ENCODE data around the gene CHD9NB.

The CHD9NB gene

DNA sequence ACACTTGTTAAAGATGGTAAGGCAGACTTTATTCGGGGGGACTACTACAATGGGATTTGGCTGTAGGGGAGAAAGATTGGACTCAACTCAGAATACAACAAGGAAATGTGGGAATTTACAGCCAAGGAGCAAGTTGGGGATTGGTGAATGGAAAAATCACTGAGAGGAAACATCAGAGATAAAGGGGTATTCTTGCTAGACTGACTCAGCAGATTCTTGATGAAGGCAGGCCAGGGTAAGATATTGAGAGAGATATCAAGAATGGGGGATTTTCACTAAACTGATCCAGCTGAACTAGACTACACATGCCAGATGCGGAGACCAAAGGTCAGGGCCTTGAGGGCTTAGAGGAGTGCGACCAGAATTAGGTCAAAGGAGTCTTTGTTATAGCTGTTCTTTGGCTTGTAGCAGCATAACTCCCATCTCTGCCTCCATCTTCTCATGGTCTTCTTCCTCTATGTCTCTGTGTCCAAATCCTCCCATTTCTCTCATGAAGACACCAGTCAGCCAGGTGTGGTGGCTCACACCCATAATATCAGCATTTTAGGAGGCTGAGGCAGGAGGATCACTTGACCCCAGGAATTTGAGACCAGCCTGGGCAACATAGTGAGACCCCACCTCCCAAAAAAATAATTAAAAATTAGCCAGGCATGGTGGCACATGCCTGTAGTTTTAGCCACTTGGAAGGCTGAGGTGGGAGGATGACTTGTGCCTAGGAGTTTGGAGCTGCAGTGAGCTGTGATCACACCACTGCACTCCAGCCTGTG is 17.3 kb downstream of the CHD9NB start:
- no peak for DNase-seq

DNA sequence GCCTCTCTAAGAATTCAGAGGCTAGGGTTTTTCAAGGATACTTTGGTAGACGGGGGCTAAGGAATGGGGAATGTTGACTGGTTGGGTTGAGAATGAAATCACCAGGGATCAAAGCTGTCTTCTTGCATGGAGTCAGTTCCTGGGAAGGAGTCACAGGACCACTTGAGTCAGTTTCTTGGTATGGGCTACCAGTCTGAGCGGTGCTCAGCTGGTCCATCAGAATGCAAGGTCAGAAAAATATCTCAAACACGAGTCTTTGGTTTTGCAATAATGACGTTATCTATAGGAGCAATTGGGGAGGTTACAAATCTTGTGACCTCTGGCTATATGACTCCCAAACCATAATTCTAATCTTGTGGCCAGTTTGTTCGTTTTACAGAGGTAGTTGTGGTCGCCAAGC is 18.4 kb downstream of the CHD9NB start:
- no peak for DNase-seq

DNA sequence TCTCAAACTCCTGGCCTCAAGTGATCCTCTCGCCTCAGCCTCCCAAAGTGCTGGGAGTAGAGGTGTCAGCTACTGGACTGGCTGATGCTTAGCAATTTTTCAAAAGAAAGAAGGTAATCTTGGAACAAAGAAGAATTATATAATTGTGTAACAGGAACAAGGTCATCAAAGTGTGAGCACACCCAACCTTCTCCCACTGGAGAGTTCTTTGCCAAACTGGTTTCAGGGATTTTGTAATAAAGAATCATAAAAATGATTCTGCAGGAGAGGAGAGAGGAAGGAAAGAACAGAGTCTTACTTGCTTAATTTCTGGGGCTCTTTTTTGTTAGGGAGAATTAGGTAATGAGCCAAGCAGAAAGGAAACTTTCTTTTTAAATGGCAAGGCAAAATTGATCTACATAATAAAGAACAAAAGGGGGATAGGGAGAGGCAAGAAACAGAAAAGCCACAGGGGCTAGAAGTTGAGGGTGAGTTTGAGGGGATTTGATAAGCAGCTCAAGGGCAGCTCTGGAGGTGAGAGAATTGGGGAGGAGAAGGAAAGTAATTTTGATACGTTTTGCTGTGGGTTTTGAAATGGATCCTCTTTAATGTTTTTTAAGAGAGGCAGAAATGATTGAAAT is 21.3 kb downstream of the CHD9NB start:
- DNase-seq, result no peak

DNA sequence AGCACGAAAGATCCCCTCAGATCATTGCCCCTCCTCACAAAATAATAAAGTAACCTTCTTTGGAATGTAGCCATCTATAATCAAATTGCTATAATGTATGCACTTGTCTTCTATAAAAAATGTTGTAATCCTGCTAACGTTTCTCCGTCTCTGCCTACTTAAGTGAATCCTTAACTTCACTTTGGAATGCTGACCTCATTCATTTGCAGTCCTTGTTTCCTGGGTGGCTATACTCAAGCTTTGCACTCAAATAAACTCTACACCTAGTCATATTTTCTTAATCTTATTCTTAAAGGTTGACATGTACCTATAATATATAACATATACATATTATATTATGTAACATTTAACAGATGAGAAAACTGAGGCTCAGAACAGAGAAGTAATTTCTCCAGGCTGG is 22.7 kb downstream of the CHD9NB start:
- DNase-seq, result no peak

DNA sequence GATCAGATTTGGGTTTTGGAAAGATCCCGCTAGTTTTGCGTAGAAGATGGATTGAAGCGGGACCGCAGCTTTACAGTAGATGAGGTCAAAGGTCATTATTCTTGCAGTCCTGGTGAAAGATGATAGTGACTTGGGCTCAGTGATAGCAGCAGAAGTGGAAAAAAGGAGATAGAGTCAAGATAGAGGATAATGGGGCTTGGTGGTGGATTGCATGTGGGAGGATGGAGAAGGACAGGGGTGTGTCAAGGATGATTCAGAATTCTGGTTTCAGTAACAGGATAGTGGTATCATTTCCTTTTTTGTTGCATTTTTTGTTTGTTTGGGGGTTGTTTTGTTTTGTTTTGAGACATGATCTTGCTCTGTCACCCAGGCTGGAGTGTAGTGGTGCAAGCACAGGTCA is 28.7 kb downstream of the CHD9NB start:
- DNase-seq, result no peak

DNA sequence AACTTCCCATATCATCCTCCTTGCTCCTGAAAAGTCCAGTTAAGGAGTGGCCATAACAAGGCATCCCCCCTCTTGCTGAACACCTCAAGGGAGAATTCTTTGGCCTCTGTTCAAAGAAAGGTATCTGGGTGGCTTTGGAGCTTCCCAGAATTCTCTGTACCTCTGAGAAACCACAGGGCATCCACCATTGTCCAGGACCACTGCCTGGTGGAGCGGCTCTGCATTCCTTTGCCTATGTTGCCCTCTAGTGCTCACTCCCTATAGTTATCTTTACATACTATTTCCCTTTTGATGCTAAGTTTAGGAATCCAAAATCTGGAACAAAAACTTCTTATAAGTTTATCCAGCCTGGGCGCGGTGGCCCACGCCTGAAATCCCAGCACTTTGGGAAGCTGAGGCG is 30.3 kb downstream of the CHD9NB start:
- peak in 24 of 56 donors; percentile 0 to 59 (median 4) for DNase-seq

DNA sequence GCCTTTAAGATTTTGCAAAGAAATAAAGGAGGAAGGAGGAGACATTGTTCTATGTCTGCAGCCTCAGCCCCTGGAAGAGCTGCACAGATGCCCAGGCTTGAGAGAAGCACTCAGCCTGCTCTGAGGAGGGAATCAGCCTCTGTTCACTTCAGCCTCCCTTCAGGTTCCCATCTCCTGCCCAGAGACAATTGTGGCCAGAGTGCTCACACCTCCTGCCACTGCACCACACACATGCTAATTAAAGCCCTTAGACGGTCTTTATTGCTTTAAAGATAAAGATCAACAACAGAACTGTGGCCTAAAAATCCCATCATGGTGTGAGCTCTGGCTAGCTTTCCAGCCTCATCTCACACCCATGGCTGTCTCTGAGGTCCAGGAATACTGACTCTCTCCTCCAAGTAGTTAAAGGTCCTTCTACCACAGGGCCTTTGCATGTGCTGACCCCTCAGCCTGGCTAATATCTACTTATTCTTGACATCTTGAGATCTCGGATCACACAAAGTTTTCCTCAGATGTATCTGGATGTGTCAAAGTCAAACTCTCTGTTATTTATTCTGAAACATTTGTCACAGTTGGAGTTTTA is 33.8 kb downstream of the CHD9NB start:
- DNase-seq, result no peak

DNA sequence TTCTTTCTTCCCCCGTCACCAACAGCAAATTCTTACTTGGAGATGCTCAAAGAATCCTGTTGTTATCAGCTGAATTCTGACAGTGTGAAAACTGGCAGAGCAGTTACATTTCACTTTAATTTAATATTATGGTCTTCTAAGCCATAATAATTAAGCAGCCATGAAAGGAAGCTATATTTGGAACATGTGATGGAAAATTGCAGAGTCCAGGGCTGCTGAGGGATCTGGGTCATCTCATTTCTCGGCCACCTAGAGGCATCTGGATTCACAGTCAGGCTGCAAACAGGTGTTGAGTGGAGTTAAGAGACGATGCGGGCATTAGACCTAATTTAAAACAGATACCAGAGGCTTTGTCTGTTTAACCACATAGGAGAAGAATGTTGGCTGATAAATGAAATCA is 38.4 kb downstream of the CHD9NB start:
- no peak for DNase-seq

DNA sequence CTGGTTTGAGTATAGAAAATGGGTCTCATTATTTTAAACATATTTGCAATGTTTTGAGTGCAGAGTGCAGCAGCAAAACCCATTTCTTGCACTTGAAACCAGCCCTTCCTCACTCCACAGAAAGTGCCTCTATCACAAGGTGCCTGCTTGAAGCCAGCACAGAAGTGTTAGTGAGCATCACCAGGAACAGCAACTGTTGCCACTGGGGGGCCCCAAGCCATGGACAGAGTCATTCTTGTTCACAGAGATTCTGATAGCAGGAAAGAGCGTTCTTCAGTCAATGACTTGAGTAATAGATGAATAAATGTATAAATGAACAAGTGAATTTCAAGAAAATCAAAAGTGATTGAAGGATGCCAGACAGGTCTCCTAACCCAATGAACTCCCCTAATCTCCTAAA is 45.6 kb downstream of the CHD9NB start:
- DNase-seq, result no peak

DNA sequence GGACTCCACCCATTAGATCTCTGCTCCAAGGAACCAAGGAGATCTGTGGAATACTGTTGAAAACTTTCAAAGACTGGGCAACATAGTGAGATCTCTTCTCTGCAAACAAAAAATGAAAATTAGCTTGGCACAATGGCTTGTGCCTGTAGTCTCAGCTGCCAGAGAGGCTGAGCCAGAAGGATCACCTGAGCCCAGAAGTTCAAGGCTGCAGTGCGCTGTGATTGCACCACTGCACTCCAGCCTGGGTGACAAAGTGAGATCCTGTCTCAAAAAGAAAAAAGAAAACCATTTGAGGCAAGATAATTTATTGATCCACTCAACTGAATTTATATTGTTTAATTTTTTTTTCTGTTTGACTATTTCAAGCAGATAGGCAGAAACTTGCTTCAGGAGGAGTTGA is 54.8 kb downstream of the CHD9NB start:
- DNase-seq, result no peak

DNA sequence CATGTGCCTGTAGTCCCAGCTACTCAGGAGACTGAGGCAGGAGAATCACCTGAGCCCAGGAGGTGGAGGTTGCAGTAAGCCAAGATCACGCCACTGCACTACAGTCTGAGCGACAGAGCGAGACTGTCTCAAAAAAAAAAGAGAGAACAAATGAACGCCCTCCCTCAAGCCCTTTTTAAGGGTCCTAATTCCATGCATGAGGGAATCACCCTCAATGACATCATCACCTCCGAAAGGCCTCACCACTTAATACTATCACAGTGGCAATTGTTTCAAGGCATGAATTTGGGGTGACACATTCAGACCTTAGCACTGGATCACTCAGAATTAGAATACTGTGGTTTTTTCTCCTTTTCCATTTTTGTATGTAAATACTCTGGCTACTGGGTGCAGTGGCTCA is 57.8 kb downstream of the CHD9NB start:
- DNase-seq, result no peak

DNA sequence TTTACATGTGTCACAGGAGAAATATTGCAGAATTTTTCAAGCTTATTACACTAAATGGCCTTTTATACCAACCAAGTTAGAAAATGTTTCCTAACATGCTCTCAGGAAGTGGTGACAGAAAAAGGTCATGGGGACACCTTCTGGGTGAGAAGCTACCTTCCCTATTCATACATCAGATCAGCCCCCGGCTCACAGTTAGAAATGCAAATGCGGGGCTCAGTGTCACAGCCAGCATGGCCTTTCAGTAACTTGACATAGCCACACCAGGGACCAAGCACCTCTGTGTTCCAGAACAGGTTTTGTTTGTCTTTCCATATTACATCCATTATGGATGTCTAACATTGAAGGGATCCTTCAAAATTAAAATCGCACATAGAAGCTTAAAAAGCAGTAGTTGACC is 59.5 kb downstream of the CHD9NB start:
- DNase-seq, result no peak

DNA sequence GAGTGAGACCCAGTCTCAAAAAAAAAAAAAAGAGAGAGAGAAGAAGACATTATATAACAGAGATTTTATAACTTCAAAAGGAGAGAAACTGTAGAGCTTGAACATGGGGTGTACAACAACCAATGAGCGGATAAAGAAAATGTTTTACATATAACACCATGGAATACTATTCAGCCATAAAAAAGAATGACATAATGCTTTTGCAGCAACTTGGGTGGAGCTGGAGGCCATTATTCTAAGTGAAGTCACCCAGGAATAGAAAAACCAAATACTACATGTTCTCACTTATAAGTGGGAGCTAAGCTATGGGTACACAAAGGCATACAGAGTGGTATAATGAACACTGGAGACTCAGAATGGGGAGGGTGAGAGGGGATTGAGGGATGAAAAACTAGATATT is 61.1 kb downstream of the CHD9NB start:
- no peak for DNase-seq
